WTC11 (cell line): ENCODE measurements around the gene FBXL7. TPM values are rescaled to one million over a fixed set of nuclear protein-coding genes. Genes with fewer than 3 reads are reported as not detected.

Source experiments
- ATAC-seq: fragments of 200-7000 bp; cut with Tn5 transposase; 2 replicates; pipeline ENCODE4 v1.10.0; 2021; ENCODE audit warnings: mild to moderate bottlenecking, moderate library complexity
- CTCF ChIA-PET: fragments of 300-600 bp; sonication (Branson Sonifier 250); formaldehyde crosslinking; loops from one replicate; lab custom pipeline; 2021; ENCODE audit warnings: antibody characterized with exemption; lab: Charles Lee
- POLR2A ChIA-PET: fragments of 350-600 bp; sonication (Branson Sonifier 250); formaldehyde crosslinking; loops from one replicate; lab custom pipeline; 2021; ENCODE audit warnings: antibody characterized with exemption; lab: Charles Lee
- DNase-seq: peaks from one replicate; pipeline ENCODE4 v3.0.0; 2021; ENCODE audit warnings: low spot score
- H3K27ac Mint-ChIP-seq: 2 replicates; pipeline ENCODE4 v1.8.0; 2021; ENCODE audit warnings: mixed read lengths
- H3K27me3 Mint-ChIP-seq: 2 replicates; pipeline ENCODE4 v1.8.0; 2021; ENCODE audit warnings: low read depth, mild to moderate bottlenecking, moderate library complexity, mixed read lengths
- H3K36me3 Mint-ChIP-seq: 2 replicates; pipeline ENCODE4 v1.8.0; 2021; ENCODE audit warnings: mixed read lengths
- H3K4me1 Mint-ChIP-seq: 2 replicates; pipeline ENCODE4 v1.8.0; 2022; ENCODE audit warnings: mixed read lengths
- H3K4me3 Mint-ChIP-seq: 2 replicates; pipeline ENCODE4 v1.8.0; 2021; ENCODE audit warnings: mild to moderate bottlenecking, moderate library complexity, mixed read lengths
- H3K9me3 Mint-ChIP-seq: 2 replicates; pipeline ENCODE4 v1.8.0; 2021; ENCODE audit warnings: mixed read lengths
- JUN ChIP-seq: sonication (generic); formaldehyde crosslinking; IDR thresholded peaks from 2 replicates; pipeline ENCODE4 v1.8.0; 2023; ENCODE audit warnings: mild to moderate bottlenecking, missing genetic modification reagents
- ZNF121 ChIP-seq: sonication (generic); formaldehyde crosslinking; IDR thresholded peaks from 2 replicates; pipeline ENCODE4 v1.8.0; 2023; ENCODE audit warnings: missing genetic modification reagents
- total RNA-seq: library from RNA; stranded (reverse); gene quantifications from 3 replicates; pipeline ENCODE4 v1.2.3, GENCODE V29; 2021
- TF ChIP-seq, protein P1 (sequence below): fragments of 200-600 bp; IDR thresholded peaks from 2 replicates; pipeline ENCODE4 v1.8.0; 2022; ENCODE audit warnings: antibody characterized with exemption
- TF ChIP-seq, protein P2 (sequence below): fragments of 250-450 bp; sonication (Bioruptor Pico); IDR thresholded peaks from 2 replicates; pipeline ENCODE4 v1.9.0; 2021; ENCODE audit warnings: mild to moderate bottlenecking, borderline replicate concordance
- TF ChIP-seq, protein P3 (sequence below): fragments of 250-450 bp; sonication (Bioruptor Pico); IDR thresholded peaks from 2 replicates; pipeline ENCODE4 v1.9.0; 2021; ENCODE audit warnings: mild to moderate bottlenecking
- TF ChIP-seq, protein P4 (sequence below): sonication (generic); formaldehyde crosslinking; IDR thresholded peaks from 2 replicates; pipeline ENCODE4 v1.8.0; 2022; ENCODE audit warnings: mild to moderate bottlenecking, missing genetic modification reagents
- TF ChIP-seq, protein P5 (sequence below): fragments of 250-450 bp; sonication (Bioruptor Pico); conservative IDR thresholded peaks from 2 replicates; pipeline ENCODE4 v1.9.0; 2021; ENCODE audit warnings: mild to moderate bottlenecking
- TF ChIP-seq, protein P6 (sequence below): sonication (generic); formaldehyde crosslinking; IDR thresholded peaks from 2 replicates; pipeline ENCODE4 v1.8.0; 2023; ENCODE audit warnings: missing genetic modification reagents
- TF ChIP-seq, protein P7 (sequence below): sonication (generic); formaldehyde crosslinking; IDR thresholded peaks from 2 replicates; pipeline ENCODE4 v1.8.0; 2023; ENCODE audit warnings: mild to moderate bottlenecking, missing genetic modification reagents

The FBXL7 gene
- total RNA-seq, 1 experiment from 2014 or later: 13.8 TPM

DNA sequence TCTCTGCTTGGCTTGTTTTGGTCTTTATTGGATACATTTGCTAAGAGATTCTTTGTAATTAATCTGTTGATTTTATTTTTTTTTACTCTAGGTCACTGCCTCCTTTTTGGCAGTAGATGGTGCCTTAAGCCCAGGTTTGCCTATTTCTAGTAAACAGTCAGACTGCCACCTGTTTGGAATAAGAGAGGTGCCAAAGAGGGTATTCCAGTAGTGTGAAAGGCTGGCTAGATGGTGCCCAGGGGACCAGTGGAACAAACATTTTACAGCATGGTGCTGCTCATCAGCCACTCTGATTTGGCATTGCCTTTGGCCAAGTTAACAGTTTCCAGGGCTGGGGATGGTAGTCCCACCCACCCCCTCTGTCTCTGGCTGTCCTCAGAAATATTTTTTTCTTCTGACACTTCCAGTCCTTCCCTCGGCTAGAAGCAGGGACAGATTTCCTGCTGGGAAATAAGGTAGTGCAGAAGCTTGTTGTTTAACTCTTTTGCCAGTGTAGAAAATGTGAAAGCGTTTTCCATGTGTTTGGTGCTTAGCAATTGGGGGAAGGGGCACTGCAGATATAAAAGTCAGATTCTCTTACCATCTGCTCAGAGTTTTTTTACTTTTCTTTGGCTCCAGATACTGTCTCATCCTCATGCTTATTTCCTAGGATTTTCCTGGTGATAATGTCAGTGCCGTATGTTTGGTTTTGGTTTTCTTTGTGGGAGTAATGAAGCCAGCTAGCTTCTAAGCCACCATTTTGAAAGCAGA is 36.6 kb upstream of the FBXL7 start:
- no peaks in the 10 kb centered on the region for H3K27me3 Mint-ChIP-seq
- 0 out of 2 replicates have a peak, but pooled peaks cover 4% of the 10 kb centered on the region for H3K4me1 Mint-ChIP-seq
- CTCF ChIA-PET: interaction anchor here (0.9 to 1.1 kb wide), 5 partner anchors 220 to 535 kb away, joined by 3 to 4 read pairs (median 3); no protein-coding TSS in a partner anchor
- TF ChIP-seq, protein P1, sequence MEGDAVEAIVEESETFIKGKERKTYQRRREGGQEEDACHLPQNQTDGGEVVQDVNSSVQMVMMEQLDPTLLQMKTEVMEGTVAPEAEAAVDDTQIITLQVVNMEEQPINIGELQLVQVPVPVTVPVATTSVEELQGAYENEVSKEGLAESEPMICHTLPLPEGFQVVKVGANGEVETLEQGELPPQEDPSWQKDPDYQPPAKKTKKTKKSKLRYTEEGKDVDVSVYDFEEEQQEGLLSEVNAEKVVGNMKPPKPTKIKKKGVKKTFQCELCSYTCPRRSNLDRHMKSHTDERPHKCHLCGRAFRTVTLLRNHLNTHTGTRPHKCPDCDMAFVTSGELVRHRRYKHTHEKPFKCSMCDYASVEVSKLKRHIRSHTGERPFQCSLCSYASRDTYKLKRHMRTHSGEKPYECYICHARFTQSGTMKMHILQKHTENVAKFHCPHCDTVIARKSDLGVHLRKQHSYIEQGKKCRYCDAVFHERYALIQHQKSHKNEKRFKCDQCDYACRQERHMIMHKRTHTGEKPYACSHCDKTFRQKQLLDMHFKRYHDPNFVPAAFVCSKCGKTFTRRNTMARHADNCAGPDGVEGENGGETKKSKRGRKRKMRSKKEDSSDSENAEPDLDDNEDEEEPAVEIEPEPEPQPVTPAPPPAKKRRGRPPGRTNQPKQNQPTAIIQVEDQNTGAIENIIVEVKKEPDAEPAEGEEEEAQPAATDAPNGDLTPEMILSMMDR: 0 out of 2 replicates have a peak, but pooled peaks have one; percentile 27
- TF ChIP-seq JUN (CRISPR knock-in tag): no peak
- ATAC-seq (peak; percentile 95), DNase-seq (no peak)
- H3K9me3 Mint-ChIP-seq: peaks cover 5% of the 10 kb centered on the region; the same call in 1 of the 2 replicates
- no peaks in the 10 kb centered on the region for H3K36me3 Mint-ChIP-seq
- H3K27ac Mint-ChIP-seq: no peak overlapping the region
- no peak overlapping the region for H3K4me3 Mint-ChIP-seq
- POLR2A ChIA-PET: no interaction called here

DNA sequence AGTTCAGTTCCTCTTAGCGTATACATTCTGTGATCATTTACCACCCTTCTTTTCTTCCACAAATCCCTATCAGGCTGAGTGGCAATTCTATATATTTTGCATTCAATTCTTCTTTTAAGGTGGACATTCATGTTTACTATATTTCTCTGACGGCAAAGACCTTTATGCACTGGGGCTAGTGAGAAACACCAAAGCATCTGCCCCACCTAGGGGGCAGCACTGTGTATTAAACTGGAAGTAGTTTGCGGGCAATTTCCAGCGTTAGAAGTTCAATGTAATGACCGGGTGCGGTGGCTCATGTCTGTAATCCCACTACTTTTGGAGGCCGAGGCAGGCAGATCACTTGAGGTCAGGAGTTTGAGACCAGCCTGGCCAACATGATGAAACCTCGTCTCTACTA is 27.9 kb upstream of the FBXL7 start:
- no peak overlapping the region for H3K27ac Mint-ChIP-seq
- H3K36me3 Mint-ChIP-seq: no peaks in the 10 kb centered on the region
- H3K9me3 Mint-ChIP-seq: peaks cover 10% of the 10 kb centered on the region
- H3K27me3 Mint-ChIP-seq: no peaks in the 10 kb centered on the region
- ChIA-PET POLR2A (no interaction called here), CTCF (no interaction called here)
- ATAC-seq (peak; percentile 36; the same call in 1 of the 2 replicates), DNase-seq (peak; percentile 52)
- TF ChIP-seq, protein P2, sequence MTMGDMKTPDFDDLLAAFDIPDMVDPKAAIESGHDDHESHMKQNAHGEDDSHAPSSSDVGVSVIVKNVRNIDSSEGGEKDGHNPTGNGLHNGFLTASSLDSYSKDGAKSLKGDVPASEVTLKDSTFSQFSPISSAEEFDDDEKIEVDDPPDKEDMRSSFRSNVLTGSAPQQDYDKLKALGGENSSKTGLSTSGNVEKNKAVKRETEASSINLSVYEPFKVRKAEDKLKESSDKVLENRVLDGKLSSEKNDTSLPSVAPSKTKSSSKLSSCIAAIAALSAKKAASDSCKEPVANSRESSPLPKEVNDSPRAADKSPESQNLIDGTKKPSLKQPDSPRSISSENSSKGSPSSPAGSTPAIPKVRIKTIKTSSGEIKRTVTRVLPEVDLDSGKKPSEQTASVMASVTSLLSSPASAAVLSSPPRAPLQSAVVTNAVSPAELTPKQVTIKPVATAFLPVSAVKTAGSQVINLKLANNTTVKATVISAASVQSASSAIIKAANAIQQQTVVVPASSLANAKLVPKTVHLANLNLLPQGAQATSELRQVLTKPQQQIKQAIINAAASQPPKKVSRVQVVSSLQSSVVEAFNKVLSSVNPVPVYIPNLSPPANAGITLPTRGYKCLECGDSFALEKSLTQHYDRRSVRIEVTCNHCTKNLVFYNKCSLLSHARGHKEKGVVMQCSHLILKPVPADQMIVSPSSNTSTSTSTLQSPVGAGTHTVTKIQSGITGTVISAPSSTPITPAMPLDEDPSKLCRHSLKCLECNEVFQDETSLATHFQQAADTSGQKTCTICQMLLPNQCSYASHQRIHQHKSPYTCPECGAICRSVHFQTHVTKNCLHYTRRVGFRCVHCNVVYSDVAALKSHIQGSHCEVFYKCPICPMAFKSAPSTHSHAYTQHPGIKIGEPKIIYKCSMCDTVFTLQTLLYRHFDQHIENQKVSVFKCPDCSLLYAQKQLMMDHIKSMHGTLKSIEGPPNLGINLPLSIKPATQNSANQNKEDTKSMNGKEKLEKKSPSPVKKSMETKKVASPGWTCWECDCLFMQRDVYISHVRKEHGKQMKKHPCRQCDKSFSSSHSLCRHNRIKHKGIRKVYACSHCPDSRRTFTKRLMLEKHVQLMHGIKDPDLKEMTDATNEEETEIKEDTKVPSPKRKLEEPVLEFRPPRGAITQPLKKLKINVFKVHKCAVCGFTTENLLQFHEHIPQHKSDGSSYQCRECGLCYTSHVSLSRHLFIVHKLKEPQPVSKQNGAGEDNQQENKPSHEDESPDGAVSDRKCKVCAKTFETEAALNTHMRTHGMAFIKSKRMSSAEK (CRISPR knock-in tag): no peak
- TF ChIP-seq, protein P3, sequence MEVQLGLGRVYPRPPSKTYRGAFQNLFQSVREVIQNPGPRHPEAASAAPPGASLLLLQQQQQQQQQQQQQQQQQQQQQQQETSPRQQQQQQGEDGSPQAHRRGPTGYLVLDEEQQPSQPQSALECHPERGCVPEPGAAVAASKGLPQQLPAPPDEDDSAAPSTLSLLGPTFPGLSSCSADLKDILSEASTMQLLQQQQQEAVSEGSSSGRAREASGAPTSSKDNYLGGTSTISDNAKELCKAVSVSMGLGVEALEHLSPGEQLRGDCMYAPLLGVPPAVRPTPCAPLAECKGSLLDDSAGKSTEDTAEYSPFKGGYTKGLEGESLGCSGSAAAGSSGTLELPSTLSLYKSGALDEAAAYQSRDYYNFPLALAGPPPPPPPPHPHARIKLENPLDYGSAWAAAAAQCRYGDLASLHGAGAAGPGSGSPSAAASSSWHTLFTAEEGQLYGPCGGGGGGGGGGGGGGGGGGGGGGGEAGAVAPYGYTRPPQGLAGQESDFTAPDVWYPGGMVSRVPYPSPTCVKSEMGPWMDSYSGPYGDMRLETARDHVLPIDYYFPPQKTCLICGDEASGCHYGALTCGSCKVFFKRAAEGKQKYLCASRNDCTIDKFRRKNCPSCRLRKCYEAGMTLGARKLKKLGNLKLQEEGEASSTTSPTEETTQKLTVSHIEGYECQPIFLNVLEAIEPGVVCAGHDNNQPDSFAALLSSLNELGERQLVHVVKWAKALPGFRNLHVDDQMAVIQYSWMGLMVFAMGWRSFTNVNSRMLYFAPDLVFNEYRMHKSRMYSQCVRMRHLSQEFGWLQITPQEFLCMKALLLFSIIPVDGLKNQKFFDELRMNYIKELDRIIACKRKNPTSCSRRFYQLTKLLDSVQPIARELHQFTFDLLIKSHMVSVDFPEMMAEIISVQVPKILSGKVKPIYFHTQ: no peak
- TF ChIP-seq, protein P1: 0 out of 2 replicates have a peak, but pooled peaks have one; percentile 21
- TF ChIP-seq, all 79 proteins: peak for 1
- Mint-ChIP-seq H3K4me3 (no peak overlapping the region), H3K4me1 (no peaks in the 10 kb centered on the region)

DNA sequence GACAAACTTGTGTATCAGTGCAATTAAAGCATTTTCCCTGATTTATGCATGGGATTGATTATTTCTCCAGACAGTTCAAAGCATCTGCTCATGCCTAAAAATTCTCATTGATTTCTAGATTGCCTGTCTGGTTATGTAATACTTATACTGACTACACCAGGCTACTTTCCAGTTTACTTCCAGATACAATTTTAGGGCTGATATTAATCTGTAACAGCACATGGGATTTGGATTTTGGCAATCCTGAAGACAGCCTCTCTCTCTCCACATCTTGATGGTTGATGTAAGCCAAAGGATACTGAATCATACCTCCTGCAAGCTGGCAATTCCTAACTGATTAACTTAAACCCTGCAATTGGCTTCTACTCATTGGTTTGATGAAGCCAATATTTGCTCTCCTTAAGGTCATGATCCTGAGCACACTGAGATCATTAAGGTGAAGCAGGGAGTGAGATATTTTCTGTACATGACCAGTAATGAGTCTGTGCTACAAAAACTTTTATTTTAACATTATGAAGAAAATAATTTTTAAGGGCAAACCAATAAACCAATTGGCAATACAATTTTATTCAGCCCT is 25.7 kb upstream of the FBXL7 start:
- Mint-ChIP-seq H3K4me1 (no peaks in the 10 kb centered on the region), H3K4me3 (no peak overlapping the region)
- TF ChIP-seq, protein P4, sequence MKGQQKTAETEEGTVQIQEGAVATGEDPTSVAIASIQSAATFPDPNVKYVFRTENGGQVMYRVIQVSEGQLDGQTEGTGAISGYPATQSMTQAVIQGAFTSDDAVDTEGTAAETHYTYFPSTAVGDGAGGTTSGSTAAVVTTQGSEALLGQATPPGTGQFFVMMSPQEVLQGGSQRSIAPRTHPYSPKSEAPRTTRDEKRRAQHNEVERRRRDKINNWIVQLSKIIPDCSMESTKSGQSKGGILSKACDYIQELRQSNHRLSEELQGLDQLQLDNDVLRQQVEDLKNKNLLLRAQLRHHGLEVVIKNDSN (CRISPR knock-in tag): no peak
- TF ChIP-seq, protein P5, sequence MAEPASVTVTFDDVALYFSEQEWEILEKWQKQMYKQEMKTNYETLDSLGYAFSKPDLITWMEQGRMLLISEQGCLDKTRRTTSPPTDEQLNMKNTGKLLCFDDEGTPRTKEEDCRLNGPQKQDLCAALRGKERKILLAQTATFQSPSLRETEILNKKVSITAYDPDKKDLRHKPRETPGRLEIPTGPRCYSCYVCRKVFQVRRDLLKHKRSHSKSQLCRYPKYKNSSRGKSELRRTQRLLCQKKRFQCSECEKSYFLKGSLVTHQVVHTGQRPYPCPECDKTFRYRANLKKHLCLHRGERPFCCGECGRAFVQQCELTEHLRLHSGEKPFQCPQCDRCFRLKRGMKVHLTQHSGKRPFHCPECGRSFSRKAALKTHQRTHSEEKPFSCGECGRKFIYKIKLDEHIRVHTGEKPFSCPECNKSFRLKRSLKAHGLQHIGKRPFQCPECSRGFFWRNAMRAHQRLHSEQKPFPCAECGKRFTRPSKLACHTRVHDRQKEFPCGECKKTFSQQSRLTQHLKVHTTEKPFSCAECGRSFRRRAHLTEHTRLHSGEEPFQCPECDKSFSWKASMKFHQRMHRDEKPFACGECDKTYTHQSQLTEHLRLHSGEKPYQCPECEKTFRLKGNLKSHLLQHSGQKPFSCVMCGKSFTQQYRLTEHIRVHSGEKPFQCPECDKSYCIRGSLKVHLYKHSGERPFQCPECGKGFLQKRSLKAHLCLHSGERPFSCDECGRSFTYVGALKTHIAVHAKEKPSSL (CRISPR knock-in tag): no peak
- TF ChIP-seq JUN (CRISPR knock-in tag): no peak
- TF ChIP-seq ZNF121: no peak
- TF ChIP-seq, protein P6, sequence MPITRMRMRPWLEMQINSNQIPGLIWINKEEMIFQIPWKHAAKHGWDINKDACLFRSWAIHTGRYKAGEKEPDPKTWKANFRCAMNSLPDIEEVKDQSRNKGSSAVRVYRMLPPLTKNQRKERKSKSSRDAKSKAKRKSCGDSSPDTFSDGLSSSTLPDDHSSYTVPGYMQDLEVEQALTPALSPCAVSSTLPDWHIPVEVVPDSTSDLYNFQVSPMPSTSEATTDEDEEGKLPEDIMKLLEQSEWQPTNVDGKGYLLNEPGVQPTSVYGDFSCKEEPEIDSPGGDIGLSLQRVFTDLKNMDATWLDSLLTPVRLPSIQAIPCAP (CRISPR knock-in tag): no peak
- TF ChIP-seq, protein P7, sequence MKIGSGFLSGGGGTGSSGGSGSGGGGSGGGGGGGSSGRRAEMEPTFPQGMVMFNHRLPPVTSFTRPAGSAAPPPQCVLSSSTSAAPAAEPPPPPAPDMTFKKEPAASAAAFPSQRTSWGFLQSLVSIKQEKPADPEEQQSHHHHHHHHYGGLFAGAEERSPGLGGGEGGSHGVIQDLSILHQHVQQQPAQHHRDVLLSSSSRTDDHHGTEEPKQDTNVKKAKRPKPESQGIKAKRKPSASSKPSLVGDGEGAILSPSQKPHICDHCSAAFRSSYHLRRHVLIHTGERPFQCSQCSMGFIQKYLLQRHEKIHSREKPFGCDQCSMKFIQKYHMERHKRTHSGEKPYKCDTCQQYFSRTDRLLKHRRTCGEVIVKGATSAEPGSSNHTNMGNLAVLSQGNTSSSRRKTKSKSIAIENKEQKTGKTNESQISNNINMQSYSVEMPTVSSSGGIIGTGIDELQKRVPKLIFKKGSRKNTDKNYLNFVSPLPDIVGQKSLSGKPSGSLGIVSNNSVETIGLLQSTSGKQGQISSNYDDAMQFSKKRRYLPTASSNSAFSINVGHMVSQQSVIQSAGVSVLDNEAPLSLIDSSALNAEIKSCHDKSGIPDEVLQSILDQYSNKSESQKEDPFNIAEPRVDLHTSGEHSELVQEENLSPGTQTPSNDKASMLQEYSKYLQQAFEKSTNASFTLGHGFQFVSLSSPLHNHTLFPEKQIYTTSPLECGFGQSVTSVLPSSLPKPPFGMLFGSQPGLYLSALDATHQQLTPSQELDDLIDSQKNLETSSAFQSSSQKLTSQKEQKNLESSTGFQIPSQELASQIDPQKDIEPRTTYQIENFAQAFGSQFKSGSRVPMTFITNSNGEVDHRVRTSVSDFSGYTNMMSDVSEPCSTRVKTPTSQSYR: no peak

More for the DNA sequence above, 25.7 kb upstream of the FBXL7 start:
- ChIA-PET CTCF (no interaction called here), POLR2A (no interaction called here)
- ATAC-seq (no peak), DNase-seq (no peak)
- Mint-ChIP-seq H3K27ac (no peak overlapping the region), H3K36me3 (peaks cover 9% of the 10 kb centered on the region), H3K27me3 (no peaks in the 10 kb centered on the region), H3K9me3 (peaks cover 28% of the 10 kb centered on the region)
